Adrenal gland (tissue), 12 donors: Measurements from ENCODE around the gene DHX30. TPM values are rescaled to one million over a fixed set of nuclear protein-coding genes. Genes with fewer than 3 reads are reported as not detected.

ENCODE experiments used
- DNase-seq, 7 donors: peaks; one replicate each; pipeline ENCODE4 v3.0.0-alpha.2; 2019 to 2020
- H3K27ac ChIP-seq, 5 donors: fragments of 200-600 bp; sonication (generic) in 4 of 5; 1 replicate in 3 of 5; 2 replicates in 2 of 5; pipeline versions ENCODE4 v1.5.1 to v1.8.0; 2016 to 2020; ENCODE audit warnings: mild to moderate bottlenecking in 1 of 5
- H3K27me3 ChIP-seq: fragments of 200-600 bp; 2 replicates; pipeline ENCODE4 v1.8.0; 2021
- H3K36me3 ChIP-seq, 2 donors: fragments of 200-600 bp; replicated peaks in 1 of 2; 1 replicate in 1 of 2; 2 replicates in 1 of 2; pipeline versions ENCODE4 v1.5.1 to v1.8.0; 2018 to 2022
- H3K4me1 ChIP-seq, 2 donors: fragments of 200-600 bp; replicated peaks in 1 of 2; 1 replicate in 1 of 2; 2 replicates in 1 of 2; pipeline versions ENCODE4 v1.5.1 to v1.8.0; 2018 to 2021
- H3K4me3 ChIP-seq, 4 donors: fragments of 200-600 bp; sonication (generic) in 3 of 4; one replicate each; pipeline ENCODE4 v1.5.1; 2016 to 2018
- H3K9me3 ChIP-seq, 3 donors: fragments of 200-600 bp; sonication (generic) in 1 of 3; replicated peaks in 1 of 3; 1 replicate in 2 of 3; 2 replicates in 1 of 3; pipeline versions ENCODE4 v1.5.1 to v1.8.0; 2016 to 2021
- CTCF ChIP-seq, 6 experiments: fragments of 450-650 bp in 4 of 6; fragments of 200-600 bp in 2 of 6; sonication (generic) in 1 of 6; IDR thresholded peaks; 1 replicate in 5 of 6; 2 replicates in 1 of 6; pipeline versions ENCODE4 v1.5.1 to v1.8.0; 2016 to 2021; ENCODE audit warnings: antibody characterized with exemption in 6 of 6, mild to moderate bottlenecking in 2 of 6, moderate library complexity in 1 of 6
- POLR2A ChIP-seq, 2 donors: fragments of 450-650 bp; IDR thresholded peaks; one replicate each; pipeline ENCODE4 v1.6.1; 2017; ENCODE audit warnings: antibody characterized with exemption in 2 of 2, mild to moderate bottlenecking in 2 of 2, moderate library complexity in 1 of 2
- WGBS, 4 donors: extraction: QIAGEN DNeasy Blood & Tissue Kit in 2 of 4; methylation state at CpG; one replicate each; pipeline versions ENCODE4 v1.1.5 to v1.1.7; 2013 to 2017; 5-methylcytosine and 5-hydroxymethylcytosine counted together
- intact Hi-C, 2 donors: fragments of 100-400 bp; cut with DNase I; formaldehyde crosslinking; loops; one replicate each; pipeline versions ENCODE4 v1.14.1 to v1.15.0; 2022 to 2023
- polyA plus RNA-seq, 3 donors: library from polyadenylated mRNA; stranded (reverse); fragments of 200-250 nt in 2 of 3; fragments of 350-450 nt in 1 of 3; fragmentation: Illumina TruSeq in 1 of 3; extraction: RNeasy Lipid Tissue Mini Kit (QIAGEN cat#74804) in 1 of 3; gene quantifications; one replicate each; pipeline ENCODE4 v1.2.3, GENCODE V29; 2013 to 2014
- total RNA-seq, 9 donors: library from RNA; depleted of rRNA in 4 of 9; stranded (reverse); fragments of >200 nt in 4 of 9; fragments of 120-200 nt in 1 of 9; fragmentation: NEBNext Ultra II Directional in 1 of 9; extraction: Animal tissue kit (Norgen Biotek cat#: 25700) in 1 of 9; gene quantifications; one replicate each; pipeline versions ENCODE4 v1.1.0 to v1.2.4, GENCODE V29; 2013 to 2023
- donor health status: healthy with polysubstance abuse.
- donor health status: Bipolar disorder and iron deficiency.
- donor health status: DM: yes; HTN: yes; CAD: no.
- donor health status: DM: no; HTN: no; CAD: no.
- donor health status: DM: no; HTN: no; CAD: no.
- donor health status: DM: yes; HTN: yes; CAD: no.

DHX30 gene
- total and polyA plus RNA-seq, 12 donors, result 35.5 to 79.9 (median 62.2) TPM

DNA sequence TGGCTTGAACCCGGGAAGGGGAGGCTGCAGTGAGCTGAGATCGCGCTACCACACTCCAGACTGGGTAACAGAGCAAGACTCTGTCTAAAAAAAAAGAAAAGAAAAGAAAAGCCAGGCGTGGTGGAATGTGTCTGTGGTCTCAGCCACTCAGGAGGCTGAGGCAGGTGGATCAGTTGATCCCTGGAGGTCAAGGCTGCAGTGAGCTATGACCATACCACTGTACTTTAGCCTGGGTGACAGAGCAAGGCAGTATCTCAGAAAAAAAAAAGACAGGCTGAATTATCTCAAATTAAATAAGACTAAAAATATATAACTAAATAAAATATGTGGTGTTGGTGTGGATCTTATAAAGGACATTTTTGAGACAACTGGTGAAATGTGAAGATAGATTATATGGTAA is 41.9 kb upstream of the DHX30 start:
- DNase-seq, result no peak
- no peak overlapping the region for H3K4me3 ChIP-seq
- no peaks in the 10 kb centered on the region for H3K27me3 ChIP-seq
- TF ChIP-seq POLR2A (IDR thresholded peaks at IDR 0.05) (no peak), CTCF (IDR thresholded peaks at IDR 0.05) (no peak)
- no peaks in the 10 kb centered on the region for H3K36me3 ChIP-seq
- no peaks in the 10 kb centered on the region for H3K9me3 ChIP-seq
- 90 to 94% (median 91%) methylated on average over 4 of the region's 4 CpGs for WGBS, 4 donors
- H3K4me1 ChIP-seq, result no peaks in the 10 kb centered on the region
- H3K27ac ChIP-seq, result no peak overlapping the region
- intact Hi-C loops, result no loop called here

DNA sequence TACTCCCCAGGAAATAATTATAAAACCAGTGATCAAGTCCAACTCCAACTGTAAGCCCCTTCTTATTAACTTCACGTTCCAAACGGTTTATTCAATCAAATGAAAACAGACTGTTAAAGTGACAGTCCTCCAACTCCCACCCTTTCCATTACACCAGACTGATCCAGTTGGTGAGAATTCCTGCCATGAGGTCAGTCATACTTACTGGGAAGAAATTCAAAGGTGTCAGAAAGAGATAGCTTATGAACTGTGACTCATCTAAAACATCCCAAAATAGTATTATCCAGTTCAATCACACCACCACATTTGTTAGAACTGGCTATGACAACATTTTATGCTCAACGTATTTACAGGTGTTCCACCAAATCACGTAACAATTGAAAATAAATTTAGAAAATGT is 40.7 kb upstream of the DHX30 start:
- no peaks in the 10 kb centered on the region for H3K4me1 ChIP-seq
- no peak overlapping the region for H3K27ac ChIP-seq
- no peak for DNase-seq
- intact Hi-C loops, result no loop called here
- H3K36me3 ChIP-seq, result no peaks in the 10 kb centered on the region
- 45 to 53% (median 49%) methylated on average over 4 of the region's 4 CpGs for WGBS, 4 donors
- TF ChIP-seq POLR2A (IDR thresholded peaks at IDR 0.05), result no peak
- TF ChIP-seq CTCF (IDR thresholded peaks at IDR 0.05), result no peak
- H3K27me3 ChIP-seq, result no peaks in the 10 kb centered on the region
- H3K9me3 ChIP-seq, result no peaks in the 10 kb centered on the region
- no peak overlapping the region for H3K4me3 ChIP-seq

DNA sequence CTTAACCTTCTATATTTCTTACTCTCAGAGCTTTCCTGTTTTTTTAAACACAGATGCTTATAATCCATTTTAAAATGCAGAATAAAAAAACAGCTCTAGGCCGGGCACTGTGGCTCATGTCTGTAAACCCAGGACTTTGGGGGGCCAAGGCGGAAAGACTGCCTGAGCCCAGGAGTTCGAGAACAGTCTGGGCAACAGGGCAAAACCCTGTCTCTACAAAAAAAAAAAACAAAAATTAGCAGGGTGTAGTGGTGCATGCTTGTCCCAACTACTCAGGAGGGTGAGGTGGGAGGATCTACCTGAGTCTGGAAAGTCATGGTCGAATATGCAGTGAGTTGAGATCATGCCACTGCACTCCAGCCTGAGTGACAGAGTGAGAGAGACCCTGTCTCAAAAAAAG is 36.8 kb upstream of the DHX30 start:
- H3K27ac ChIP-seq, result no peak overlapping the region
- intact Hi-C loops, result no loop called here
- H3K9me3 ChIP-seq, result no peaks in the 10 kb centered on the region
- peaks cover 0 to 3% of the 10 kb centered on the region in 2 donors for H3K36me3 ChIP-seq
- TF ChIP-seq CTCF (IDR thresholded peaks at IDR 0.05) (no peak), POLR2A (IDR thresholded peaks at IDR 0.05) (no peak)
- WGBS, 4 donors, result 80 to 98% (median 92%) methylated on average over 4 of the region's 4 CpGs
- no peak overlapping the region for H3K4me3 ChIP-seq
- H3K27me3 ChIP-seq, result no peaks in the 10 kb centered on the region
- DNase-seq, result peak in 1 of 7 donors; percentile 7
- no peaks in the 10 kb centered on the region for H3K4me1 ChIP-seq

- H3K4me3 ChIP-seq, result no peak overlapping the region
- intact Hi-C loops, result no loop called here
- no peak for TF ChIP-seq POLR2A (IDR thresholded peaks at IDR 0.05)
- no peak for TF ChIP-seq CTCF (IDR thresholded peaks at IDR 0.05)
These were observed 30.9 kb upstream of the DHX30 start for GRCh38 chr3:47772047-47772446.

More at GRCh38 chr3:47772047-47772446, 30.9 kb upstream of the DHX30 start:
- Histone ChIP-seq H3K4me1 (no peaks in the 10 kb centered on the region), H3K9me3 (no peaks in the 10 kb centered on the region), H3K27ac (no peak overlapping the region), H3K36me3 (peaks cover 0 to 16% of the 10 kb centered on the region in 2 donors), H3K27me3 (no peaks in the 10 kb centered on the region)
- DNase-seq, result no peak
- WGBS, 4 donors, result 93 to 99% (median 97%) methylated on average over 8 of the region's 8 CpGs
